Muscle of back (tissue), 11 donors: ENCODE data around the gene CPA5. TPM values are rescaled to one million over a fixed set of nuclear protein-coding genes. Genes with fewer than 3 reads are reported as not detected.
A peak's percentile ranks its signal among the peaks of the same experiment; 100 is the strongest.

Source experiments
- DNase-seq, 3 donors: peaks; one replicate each; pipeline versions ENCODE4 v3.0.0 to v3.0.0-alpha.2; 2013
- polyA plus RNA-seq, 10 donors: library from polyadenylated mRNA; unstranded; fragments of 120-200 nt; gene quantifications; one replicate each; pipeline ENCODE4 v1.2.1, GENCODE V29; 2013; ENCODE audit not compliant: insufficient read length in 10 of 10

Gene CPA5
- polyA plus RNA-seq, 10 donors, result 1.4 to 6.0 (median 2.3) TPM

GRCh38 chr7:130332259-130333053, 12.2 kb upstream of the CPA5 start:
- DNase-seq, result no peak

GRCh38 chr7:130333832-130334231, 10.8 kb upstream of the CPA5 start:
- no peak for DNase-seq

- peak; percentile 60 to 93 (median 87) for DNase-seq
Measured at GRCh38 chr7:130334274-130334673, 10.3 kb upstream of the CPA5 start.

GRCh38 chr7:130337410-130337971, 7.1 kb upstream of the CPA5 start:
- no peak for DNase-seq

- DNase-seq, result no peak
Measured at GRCh38 chr7:130338233-130338632, 6.4 kb upstream of the CPA5 start.

GRCh38 chr7:130341882-130342281, 2.7 kb upstream of the CPA5 start:
- DNase-seq, result no peak

- no peak for DNase-seq
Measured at GRCh38 chr7:130342701-130343380, 1.8 kb upstream of the CPA5 start.

GRCh38 chr7:130345136-130345535, 520 bp downstream of the CPA5 start:
- peak in 2 of 3 donors; percentile 79 to 91 for DNase-seq

GRCh38 chr7:130345725-130346124, 1.1 kb downstream of the CPA5 start:
- no peak for DNase-seq

GRCh38 chr7:130346177-130346905, 1.7 kb downstream of the CPA5 start:
- DNase-seq, result no peak

- DNase-seq, result no peak
Measured at GRCh38 chr7:130346941-130347340, 2.3 kb downstream of the CPA5 start.

GRCh38 chr7:130349911-130350782, 5.5 kb downstream of the CPA5 start:
- DNase-seq, result peak in 1 of 3 donors; percentile 21

GRCh38 chr7:130350945-130351790, 6.6 kb downstream of the CPA5 start:
- DNase-seq, result peak in 2 of 3 donors; percentile 89 to 96

- DNase-seq, result no peak
Measured at GRCh38 chr7:130351791-130352090, 7.1 kb downstream of the CPA5 start.

- DNase-seq, result peak in 1 of 3 donors; percentile 81
Measured at GRCh38 chr7:130352194-130353074, 7.8 kb downstream of the CPA5 start.

GRCh38 chr7:130353196-130353595, 8.6 kb downstream of the CPA5 start:
- DNase-seq, result no peak

- peak; percentile 91 to 98 (median 95) for DNase-seq
Measured at GRCh38 chr7:130356121-130356875, 11.7 kb downstream of the CPA5 start.

GRCh38 chr7:130356876-130357611, 12.4 kb downstream of the CPA5 start:
- peak; percentile 84 to 93 (median 86) for DNase-seq
